Fibroblast of lung (primary cell): Measurements from ENCODE around the gene RAC2. TPM values are rescaled to one million over a fixed set of nuclear protein-coding genes. Genes with fewer than 3 reads are reported as not detected.

Experiments
- DNase-seq, 2 donors: peaks; one replicate each; pipeline versions ENCODE4 v3.0.0 to v3.0.0-alpha.2; 2010; ENCODE audit warnings: low read depth in 2 of 2
- H2AFZ ChIP-seq: 2 replicates; pipeline ENCODE4 v1.5.1; 2012; ENCODE audit warnings: low read length, control low read depth, inconsistent platforms
- H3K27ac ChIP-seq: 2 replicates; pipeline ENCODE4 v1.5.1; 2011; ENCODE audit warnings: low read length, control low read depth; ENCODE audit not compliant: insufficient read depth
- H3K27me3 ChIP-seq: 2 replicates; pipeline ENCODE4 v1.5.1; 2011; ENCODE audit warnings: mild to moderate bottlenecking, low read length; ENCODE audit not compliant: control insufficient read depth, insufficient read depth
- H3K36me3 ChIP-seq: 2 replicates; pipeline ENCODE4 v1.5.1; 2011; ENCODE audit warnings: low read length; ENCODE audit not compliant: control insufficient read depth, insufficient read depth
- H3K4me1 ChIP-seq: 2 replicates; pipeline ENCODE4 v1.5.1; 2011; ENCODE audit warnings: low read length; ENCODE audit not compliant: control insufficient read depth, insufficient read depth; ENCODE audit errors: extremely low read depth
- H3K4me2 ChIP-seq: 2 replicates; pipeline ENCODE4 v1.5.1; 2011; ENCODE audit warnings: low read length, control low read depth; ENCODE audit not compliant: insufficient read depth; ENCODE audit errors: extremely low read depth
- H3K4me3 ChIP-seq, 4 experiments: fragments of 200-600 bp in 1 of 4; sonication (generic) in 1 of 4; replicated peaks in 1 of 4; 2 replicates each; pipeline ENCODE4 v1.5.1; 2011 to 2016; ENCODE audit warnings: low read length in 4 of 4, low read depth in 3 of 4, mild to moderate bottlenecking in 3 of 4, control low read depth in 2 of 4, inconsistent platforms in 1 of 4, mixed read lengths in 1 of 4; ENCODE audit not compliant: insufficient read depth in 1 of 4; ENCODE audit errors: control extremely low read depth in 1 of 4
- H3K79me2 ChIP-seq: 2 replicates; pipeline ENCODE4 v1.5.1; 2012; ENCODE audit warnings: mild to moderate bottlenecking, low read length, inconsistent platforms; ENCODE audit not compliant: control insufficient read depth, insufficient read depth
- H3K9ac ChIP-seq: 2 replicates; pipeline ENCODE4 v1.5.1; 2011; ENCODE audit warnings: mild to moderate bottlenecking, low read length, control low read depth; ENCODE audit not compliant: insufficient read depth
- H3K9me3 ChIP-seq: 2 replicates; pipeline ENCODE4 v1.5.1; 2012; ENCODE audit warnings: low read depth, low read length; ENCODE audit not compliant: control insufficient read depth, insufficient read depth
- H4K20me1 ChIP-seq: 2 replicates; pipeline ENCODE4 v1.5.1; 2011; ENCODE audit warnings: low read length; ENCODE audit not compliant: control insufficient read depth, insufficient read depth; ENCODE audit errors: extremely low read depth
- CTCF ChIP-seq, 2 donors: IDR thresholded peaks in 1 of 2; conservative IDR thresholded peaks in 1 of 2; 1 replicate in 1 of 2; 2 replicates in 1 of 2; pipeline ENCODE4 v1.5.1; 2011 to 2012; ENCODE audit warnings: low read length in 2 of 2, control low read depth in 1 of 2, inconsistent platforms in 1 of 2, low read depth in 1 of 2, mild to moderate bottlenecking in 1 of 2
- EZH2 ChIP-seq: IDR thresholded peaks from 2 replicates; pipeline ENCODE4 v1.5.1; 2012; ENCODE audit warnings: low read length, control low read depth, mild to moderate bottlenecking; ENCODE audit errors: missing control alignments
- polyA plus RNA-seq, 2 donors: library from polyadenylated mRNA; depleted of rRNA in 1 of 2; stranded (reverse) in 1 of 2; unstranded in 1 of 2; fragments of >200 nt; gene quantifications; 2 replicates each; pipeline ENCODE4 v1.2.1, GENCODE V29; 2011 to 2012; ENCODE audit warnings: missing spikeins in 1 of 2
- total RNA-seq: library from RNA; depleted of rRNA; stranded (reverse); fragments of >200 nt; gene quantifications from 2 replicates; pipeline ENCODE4 v1.2.1, GENCODE V29; 2014

The RAC2 gene
- total and polyA plus RNA-seq, 2 donors (not counting 1 experiment from before 2014, with no cell fraction given): 2.1 to 10.5 TPM

GRCh38 chr22:37232140-37232998 is 11.7 kb downstream of the RAC2 start:
- H2AFZ ChIP-seq: no peak overlapping the region
- H3K27ac ChIP-seq: no peak overlapping the region
- H3K9ac ChIP-seq: no peak overlapping the region
- H3K4me2 ChIP-seq: no peak overlapping the region
- no peak overlapping the region for H3K4me3 ChIP-seq
- H3K36me3 ChIP-seq: no peaks in the 10 kb centered on the region
- no peaks in the 10 kb centered on the region for H3K27me3 ChIP-seq
- H3K4me1 ChIP-seq: peaks cover 18% of the 10 kb centered on the region
- H3K79me2 ChIP-seq: no peaks in the 10 kb centered on the region
- TF ChIP-seq CTCF (conservative IDR thresholded peaks at IDR 0.05 in 1 of 2, IDR thresholded peaks at IDR 0.05 in 1 of 2; ENCODE audit: low read depth in 1 of 2, low read length in 2 of 2) (no peak), EZH2 (no peak)
- no peaks in the 10 kb centered on the region for H3K9me3 ChIP-seq
- H4K20me1 ChIP-seq: no peaks in the 10 kb centered on the region
- no peak for DNase-seq

- H3K27me3 ChIP-seq: no peaks in the 10 kb centered on the region
- no peaks in the 10 kb centered on the region for H4K20me1 ChIP-seq
- peaks cover 18% of the 10 kb centered on the region for H3K4me1 ChIP-seq
- DNase-seq: no peak
- H2AFZ ChIP-seq: no peak overlapping the region
- H3K4me3 ChIP-seq: no peak overlapping the region
- H3K9me3 ChIP-seq: no peaks in the 10 kb centered on the region
- no peak for TF ChIP-seq CTCF (conservative IDR thresholded peaks at IDR 0.05 in 1 of 2, IDR thresholded peaks at IDR 0.05 in 1 of 2; ENCODE audit: low read depth in 1 of 2, low read length in 2 of 2)
- TF ChIP-seq EZH2: no peak
- H3K36me3 ChIP-seq: no peaks in the 10 kb centered on the region
- H3K79me2 ChIP-seq: no peaks in the 10 kb centered on the region
- H3K27ac ChIP-seq: no peak overlapping the region
- H3K9ac ChIP-seq: no peak overlapping the region
- no peak overlapping the region for H3K4me2 ChIP-seq
Measured at GRCh38 chr22:37231406-37232139, 12.5 kb downstream of the RAC2 start.

- H4K20me1 ChIP-seq: no peaks in the 10 kb centered on the region
- no peak overlapping the region for H3K4me3 ChIP-seq
- peaks cover 18% of the 10 kb centered on the region for H3K4me1 ChIP-seq
- H3K36me3 ChIP-seq: no peaks in the 10 kb centered on the region
- no peaks in the 10 kb centered on the region for H3K9me3 ChIP-seq
- H2AFZ ChIP-seq: no peak overlapping the region
- H3K27me3 ChIP-seq: no peaks in the 10 kb centered on the region
- H3K9ac ChIP-seq: no peak overlapping the region
- no peak overlapping the region for H3K4me2 ChIP-seq
- DNase-seq: peak in 1 of 2 donors; percentile 7
- TF ChIP-seq CTCF (conservative IDR thresholded peaks at IDR 0.05 in 1 of 2, IDR thresholded peaks at IDR 0.05 in 1 of 2; ENCODE audit: low read depth in 1 of 2, low read length in 2 of 2): no peak
- no peak for TF ChIP-seq EZH2
- H3K79me2 ChIP-seq: no peaks in the 10 kb centered on the region
- H3K27ac ChIP-seq: no peak overlapping the region
Measured at GRCh38 chr22:37230673-37231405, 13.2 kb downstream of the RAC2 start.
